Bronchus fibroblast of lung (primary cell): Measurements from ENCODE around the gene BMP5. TPM values are rescaled to one million over a fixed set of nuclear protein-coding genes. Genes with fewer than 3 reads are reported as not detected.

Experiments
- total RNA-seq: library from RNA; depleted of rRNA; stranded (reverse); fragments of >200 nt; gene quantifications from 2 replicates; pipeline ENCODE4 v1.2.3, GENCODE V29; 2015

Gene BMP5
- total RNA-seq, result 1.9 and 2.0 TPM in 2 replicates

DNA sequence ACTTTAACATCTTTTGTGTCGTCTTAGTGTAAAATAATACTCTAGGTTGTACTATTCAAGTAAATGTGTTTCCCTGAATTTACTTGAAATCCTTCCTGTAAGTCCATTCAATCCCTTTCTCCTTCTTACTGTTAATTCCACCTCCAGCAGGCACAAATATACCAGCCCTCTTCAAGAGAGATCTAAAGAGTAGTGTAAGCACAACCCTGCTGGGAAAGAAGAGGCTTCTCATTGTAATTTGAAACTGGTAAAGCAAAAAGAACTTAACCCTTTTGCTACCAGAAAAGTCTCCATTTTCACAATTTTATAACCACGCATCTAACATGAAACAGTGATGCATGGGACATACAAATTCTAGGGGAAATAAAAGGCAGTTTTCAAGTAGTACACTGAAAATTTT, at the start of gene BMP5:
TSS of gene BMP5 (minus strand) at position 191 of the 400 bp plus-strand sequence. CDS start 725 bp downstream, outside the sequence.

